ENCODE data around the gene DHDH.
"Not testable (repeated sequence)": the region's sequence is repeated elsewhere in the genome, so short reads cannot be mapped to it uniquely, and the experiment has no call there.

Gene DHDH

DNA sequence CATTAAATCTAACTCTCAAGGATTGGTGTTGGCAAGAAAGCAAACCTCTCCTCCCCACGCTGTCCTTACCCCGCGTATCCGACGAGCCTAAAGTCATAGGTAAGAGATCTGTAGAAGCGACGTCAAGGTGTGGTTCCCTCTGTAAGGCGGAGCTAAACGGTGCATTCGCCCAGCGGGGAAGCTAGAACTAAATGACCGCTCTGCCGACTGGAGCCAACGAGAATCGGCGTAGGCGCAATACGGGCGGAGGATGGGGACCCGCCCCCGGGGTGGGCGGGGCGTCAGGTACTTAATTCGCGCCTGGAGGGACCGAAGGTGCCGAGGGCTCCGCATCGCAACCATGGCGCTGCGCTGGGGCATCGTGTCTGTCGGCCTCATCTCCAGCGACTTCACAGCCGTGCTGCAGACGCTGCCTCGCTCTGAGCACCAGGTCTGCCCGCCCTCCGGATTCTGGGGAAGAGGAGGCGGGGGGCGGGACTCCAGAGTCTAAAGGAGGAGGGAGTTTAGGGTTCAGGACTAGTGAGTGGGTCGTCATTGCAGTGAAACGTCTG is at the start of gene DHDH:
DHDH (plus strand) TSS at position 318 of the 551 bp plus-strand sequence; CDS start at position 341, 23 bp downstream.
- peak; percentile 74 for DNase-seq

DNA sequence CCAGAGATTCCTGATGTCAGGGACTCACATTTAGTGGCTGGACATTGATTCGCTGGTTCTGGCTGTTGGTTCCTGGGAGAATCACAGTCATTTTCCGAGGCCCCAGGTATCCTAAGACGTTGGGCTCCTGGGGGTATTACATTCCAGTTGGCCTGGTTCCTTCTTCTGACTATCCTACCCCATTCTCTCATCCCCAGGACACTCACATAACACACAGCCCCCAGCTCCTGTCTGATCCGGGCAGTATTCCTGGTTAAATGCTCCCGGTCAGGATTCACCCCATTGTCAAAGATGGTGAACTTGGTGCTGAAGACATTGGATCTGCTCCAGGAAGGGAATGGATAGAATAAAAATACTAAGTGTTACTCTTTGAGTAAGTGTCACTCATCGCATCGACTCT is 49.8 kb upstream of the DHDH start:
- no peak for DNase-seq

DNA sequence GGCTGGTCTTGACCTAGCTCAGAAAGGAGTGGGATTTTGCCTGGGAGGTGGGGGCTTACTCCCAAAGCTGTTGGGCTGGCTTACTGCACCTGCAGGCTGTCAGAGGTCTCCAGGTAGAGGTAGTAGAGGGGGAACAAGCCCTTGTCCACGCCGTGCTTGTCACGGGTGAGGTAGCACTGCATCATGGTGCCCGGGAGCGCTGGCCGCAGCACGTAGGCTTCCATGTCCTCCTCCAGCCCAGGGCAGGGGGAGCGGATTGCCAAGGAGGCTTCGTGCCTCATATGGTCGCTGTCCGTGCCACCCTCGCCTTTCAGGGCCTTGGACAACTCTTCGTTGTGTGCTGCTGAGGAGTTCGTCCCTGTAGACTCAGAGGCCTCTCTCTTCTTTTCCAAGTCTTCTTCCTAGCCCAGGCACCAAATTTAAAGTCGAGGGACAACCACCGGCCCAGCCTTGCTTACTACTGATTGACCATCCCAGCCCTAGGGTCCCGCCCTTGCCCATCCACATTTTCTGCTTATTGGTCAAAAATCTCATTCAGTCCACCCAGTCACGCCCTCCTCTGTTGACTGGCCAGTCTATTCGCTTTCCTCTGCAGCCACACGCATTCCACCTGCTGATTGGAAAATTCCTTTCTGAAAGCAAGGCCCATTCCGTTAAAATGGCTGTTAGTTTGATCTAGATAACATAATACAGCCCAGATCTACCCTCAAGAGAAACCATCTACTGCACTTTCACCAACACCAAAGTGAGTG is 45.5 kb upstream of the DHDH start:
- no peak for DNase-seq

DNA sequence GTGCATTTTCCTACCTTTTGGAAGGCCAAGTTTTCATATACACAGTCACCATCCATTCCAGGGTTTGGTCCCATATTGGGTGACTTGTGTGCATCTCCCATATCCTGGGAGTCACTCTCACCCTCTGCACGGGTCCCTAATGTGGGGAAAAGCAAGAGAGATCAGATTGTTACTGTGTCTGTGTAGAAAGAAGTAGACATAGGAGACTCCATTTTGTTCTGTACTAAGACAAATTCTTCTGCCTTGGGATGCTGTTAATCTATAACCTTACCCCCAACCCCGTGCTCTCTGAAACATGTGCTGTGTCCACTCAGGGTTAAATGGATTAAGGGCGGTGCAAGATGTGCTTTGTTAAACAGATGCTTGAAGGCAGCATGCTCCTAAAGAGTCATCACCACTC is 44.0 kb upstream of the DHDH start:
- not testable (repeated sequence) for DNase-seq

DNA sequence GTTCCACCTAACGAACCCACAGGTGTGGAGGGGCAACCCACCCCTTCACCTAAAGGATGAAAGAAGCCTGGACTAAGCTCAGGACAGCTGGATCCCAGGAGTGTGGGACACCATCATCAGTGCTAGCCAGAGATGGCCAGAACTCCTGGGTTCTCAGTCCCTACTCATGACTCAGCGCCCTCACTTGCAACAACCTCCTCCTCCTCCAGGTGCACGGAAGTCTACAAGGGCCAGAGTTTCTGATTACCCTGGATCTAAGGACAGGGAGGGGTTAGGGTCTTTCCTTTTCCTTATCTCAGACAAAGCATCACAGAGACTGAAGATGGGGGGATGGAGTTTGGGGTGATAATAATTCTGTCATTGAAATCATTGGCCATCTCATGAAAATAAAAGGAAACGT is 42.9 kb upstream of the DHDH start:
- DNase-seq, result no peak

DNA sequence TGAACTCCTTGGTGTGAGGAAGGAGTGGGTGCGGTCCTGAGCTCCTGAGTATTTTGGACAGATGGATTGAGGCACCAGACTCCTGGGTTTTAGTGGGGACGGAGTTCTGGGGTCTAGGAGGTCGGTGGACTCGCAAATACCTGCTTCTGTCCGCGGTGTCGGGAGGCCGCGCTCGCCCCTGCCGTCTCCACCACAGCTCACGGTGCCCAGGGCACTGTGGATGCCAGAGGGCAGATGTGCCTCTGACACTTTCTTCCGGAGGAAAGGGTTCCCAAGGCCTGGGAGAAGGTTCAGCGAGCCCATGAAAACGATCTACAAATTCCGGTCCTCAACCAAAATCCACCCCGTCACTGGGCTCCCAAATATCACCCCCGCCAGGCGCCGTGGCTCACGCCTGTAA is 38.3 kb upstream of the DHDH start:
- DNase-seq, result no peak

DNA sequence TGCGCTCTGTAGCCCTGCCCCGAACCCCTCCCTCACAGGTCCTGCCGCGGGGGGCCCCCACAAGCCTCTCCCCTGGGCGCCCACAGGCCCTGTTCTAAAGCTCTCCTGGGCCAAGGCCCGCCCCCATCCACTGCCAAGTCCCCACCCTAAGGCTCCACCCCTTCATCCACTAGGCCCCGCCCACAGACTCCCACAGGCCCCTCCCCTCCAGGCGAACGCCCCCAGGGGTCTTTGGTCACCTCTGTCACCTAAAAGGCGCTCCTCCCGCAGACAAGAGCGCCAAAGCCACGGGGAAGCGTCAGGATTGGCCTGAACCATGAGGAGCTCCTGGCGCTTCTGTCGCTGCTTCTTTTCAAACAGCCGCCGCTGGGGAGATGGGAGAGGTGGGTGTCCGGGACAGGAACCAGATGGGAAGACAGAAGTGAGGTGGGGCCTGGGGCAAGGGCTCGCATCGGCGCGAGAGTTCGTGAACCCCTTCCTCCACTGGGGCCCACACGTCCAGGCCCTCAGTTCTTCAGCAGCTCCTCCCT is 37.2 kb upstream of the DHDH start:
- DNase-seq, result peak; percentile 36

DNA sequence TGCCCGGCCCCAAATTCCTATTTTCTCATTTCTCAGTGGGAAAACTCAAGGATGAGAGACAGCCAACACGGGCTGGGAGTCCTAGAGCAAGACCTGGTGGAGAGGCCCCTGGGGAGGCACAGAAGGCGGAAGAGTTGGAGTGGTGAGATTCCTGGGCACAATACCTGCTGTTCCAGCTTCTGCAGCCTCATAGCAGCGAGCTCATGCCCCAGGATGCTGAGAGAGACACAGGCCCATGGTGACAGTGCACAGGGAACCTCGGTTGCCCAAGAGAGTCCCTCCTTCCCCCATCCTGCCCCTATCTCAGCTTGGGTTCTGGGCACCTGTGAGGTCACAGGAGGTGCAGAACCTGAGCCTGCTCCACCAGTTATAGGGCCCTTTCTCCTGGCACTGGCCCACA is 36.3 kb upstream of the DHDH start:
- no peak for DNase-seq

DNA sequence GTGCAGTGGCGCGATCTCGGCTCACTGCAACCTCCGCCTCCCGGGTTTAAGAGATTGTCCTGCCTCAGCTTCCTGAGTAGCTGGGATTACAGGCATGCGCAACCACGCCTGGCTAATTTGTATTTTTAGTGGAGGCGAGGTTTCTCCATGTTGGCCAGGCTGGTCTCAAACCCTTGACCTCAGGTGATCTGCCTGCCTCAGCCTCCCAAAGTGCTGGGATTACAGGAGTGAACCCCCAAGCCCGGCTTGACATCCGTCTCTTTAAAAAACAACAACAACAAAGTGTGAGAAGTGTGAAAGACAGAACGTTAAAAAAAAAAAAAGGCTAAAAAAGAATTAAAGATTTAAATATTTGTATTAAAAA is 34.1 kb upstream of the DHDH start:
- DNase-seq, result not testable (repeated sequence)

DNA sequence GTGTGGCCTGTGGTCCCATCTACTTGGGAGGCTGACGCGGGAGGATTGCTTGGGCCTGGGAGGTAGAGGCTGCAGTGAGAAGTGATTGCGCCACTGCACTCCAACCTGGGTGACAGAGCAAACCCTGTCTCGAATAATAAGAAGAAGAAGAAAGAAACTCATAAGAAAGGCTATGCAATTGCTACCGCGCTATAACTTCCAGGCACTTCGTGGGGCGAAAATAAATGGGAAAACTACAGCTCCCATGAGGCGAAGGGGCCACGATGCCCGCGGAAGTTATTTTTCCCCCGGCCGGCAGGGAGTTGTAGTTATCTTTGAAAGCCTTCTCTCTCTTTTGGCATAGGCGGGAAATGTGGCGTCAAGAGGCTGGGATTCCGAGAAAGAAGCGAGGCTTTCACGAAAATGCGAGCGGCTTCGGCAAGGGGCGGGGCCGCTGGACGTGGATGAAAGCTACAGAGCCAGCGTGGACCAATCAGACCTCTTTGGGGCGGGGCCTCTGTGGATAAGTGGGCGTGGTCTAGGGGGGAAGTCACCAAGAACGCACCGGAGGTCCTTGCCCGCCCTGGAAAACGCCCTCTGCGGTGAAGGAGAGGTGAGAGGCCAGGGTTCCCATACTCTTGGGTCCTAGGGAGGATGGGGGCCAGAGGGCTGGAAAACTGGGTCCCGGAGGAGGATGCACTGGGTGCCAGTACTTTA is 33.6 kb upstream of the DHDH start, which contains the start of gene NUCB1:
NUCB1 (plus strand) TSS at position 532 of the 696 bp plus-strand sequence. CDS start 485 bp downstream, outside the sequence.
- DNase-seq, result peak; percentile 99

DNA sequence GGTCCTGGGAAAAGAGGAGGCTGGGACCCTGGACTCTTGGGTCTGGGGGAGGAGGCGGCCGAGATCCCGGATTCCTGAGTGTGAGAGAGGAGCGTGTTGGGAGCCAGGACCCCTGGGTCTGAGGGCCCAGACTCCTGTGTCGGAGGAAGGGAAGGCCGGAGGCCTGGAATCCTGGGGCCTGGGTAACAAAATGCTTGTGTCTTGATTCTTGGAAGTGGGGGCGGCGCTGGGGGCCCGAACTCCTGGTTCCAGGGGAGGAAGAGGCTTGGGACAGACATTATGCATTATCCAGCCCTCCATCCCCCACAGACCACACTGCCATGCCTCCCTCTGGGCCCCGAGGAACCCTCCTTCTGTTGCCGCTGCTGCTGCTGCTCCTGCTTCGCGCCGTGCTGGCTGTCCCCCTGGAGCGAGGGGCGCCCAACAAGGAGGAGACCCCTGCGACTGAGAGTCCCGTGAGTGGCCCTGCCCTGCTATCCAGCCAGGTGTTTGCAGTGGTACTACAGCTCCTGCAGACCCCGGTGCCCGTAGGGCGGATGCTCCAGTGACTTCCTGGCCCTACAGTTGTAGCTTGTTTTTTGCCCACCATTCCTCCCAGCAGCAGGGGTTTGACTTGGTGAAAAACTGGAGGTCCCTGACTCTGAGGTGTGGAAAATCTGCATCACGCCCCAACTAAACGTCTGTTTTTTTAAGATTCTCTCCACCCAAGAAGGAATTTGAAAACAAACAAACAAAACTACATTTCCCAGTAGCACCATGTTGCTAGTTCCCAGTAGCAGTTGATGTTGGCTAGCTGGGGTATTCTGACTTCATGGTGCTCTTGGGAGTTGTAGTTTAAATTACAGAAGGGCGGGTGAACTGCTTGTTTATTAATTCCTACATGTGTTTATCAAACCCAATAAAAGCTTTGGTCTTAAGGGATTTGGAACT is 32.8 kb upstream of the DHDH start:
- peak; percentile 9 for DNase-seq

DNA sequence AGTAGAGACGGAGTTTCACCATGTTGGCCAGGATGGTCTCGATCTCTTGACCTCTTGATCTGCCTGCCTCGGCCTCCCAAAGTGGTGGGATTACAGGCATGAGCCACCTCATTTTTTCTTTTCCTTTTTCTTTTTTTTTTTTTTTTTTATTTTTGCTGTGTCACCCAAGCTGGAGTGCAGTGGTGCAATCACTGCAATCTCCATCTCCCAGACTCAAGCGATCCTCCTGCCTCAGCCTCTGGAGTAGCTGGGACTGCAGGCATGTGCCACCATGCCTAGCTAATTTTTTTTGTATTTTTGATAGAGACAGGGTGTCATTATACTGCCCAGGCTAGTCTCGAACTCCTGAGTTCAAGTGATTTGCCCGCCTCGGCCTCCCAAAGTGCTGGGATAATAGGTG is 31.2 kb upstream of the DHDH start:
- DNase-seq, result not testable (repeated sequence)

DNA sequence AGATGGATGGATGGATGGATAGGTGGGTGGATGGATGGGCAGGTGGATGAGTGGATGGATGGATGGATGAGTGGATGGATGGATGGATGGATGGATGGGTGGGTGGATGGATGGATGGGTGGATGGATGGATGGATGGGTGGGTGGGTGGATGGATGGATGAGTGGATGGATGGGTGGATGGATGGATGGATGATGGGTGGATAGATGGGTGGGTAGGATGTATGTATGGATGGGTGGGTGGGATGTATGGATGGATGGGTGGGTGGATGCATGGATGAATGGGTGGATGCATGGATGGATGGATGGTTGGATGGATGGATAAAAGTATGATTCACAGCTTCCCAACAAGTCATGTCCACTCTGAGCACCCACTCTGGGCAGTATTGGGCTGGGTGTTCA is 29.7 kb upstream of the DHDH start:
- DNase-seq, result not testable (repeated sequence)

DNA sequence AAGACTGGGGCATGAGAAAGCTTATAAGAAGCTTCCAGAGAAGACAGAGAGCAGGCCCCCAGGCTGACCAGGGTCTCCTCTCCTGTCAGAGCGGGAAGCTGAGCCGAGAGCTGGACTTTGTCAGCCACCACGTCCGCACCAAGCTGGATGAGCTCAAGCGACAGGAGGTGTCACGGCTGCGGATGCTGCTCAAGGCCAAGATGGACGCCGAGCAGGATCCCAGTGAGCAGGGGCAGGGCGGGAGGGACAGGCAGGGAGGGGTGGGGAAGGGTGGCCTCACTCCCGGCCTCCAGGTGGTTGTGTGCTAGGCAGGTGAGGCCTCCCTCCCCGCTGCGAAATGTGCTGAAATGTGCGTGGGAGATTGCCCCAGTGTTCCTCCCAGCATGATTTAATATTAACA is 27.8 kb upstream of the DHDH start:
- DNase-seq, result no peak

DNA sequence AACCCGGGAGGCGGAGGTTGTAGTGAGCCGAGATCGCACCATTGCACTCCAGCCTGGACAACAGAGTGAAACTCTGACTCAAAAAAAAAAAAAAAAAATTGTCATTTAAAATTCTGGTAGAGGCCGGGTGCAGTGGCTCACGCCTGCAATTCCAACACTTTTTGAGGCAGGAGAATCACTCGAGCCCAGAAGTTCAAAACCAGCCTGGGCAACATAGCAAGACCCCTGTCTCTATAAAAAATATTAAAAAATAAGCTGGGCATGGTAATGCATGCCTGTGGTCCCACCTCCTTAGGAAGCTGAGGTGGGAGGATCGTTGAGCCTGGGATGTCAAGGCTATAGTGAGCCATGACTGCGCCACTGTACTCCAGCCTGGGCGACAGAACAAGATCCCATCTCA is 27.2 kb upstream of the DHDH start:
- DNase-seq, result no peak

DNA sequence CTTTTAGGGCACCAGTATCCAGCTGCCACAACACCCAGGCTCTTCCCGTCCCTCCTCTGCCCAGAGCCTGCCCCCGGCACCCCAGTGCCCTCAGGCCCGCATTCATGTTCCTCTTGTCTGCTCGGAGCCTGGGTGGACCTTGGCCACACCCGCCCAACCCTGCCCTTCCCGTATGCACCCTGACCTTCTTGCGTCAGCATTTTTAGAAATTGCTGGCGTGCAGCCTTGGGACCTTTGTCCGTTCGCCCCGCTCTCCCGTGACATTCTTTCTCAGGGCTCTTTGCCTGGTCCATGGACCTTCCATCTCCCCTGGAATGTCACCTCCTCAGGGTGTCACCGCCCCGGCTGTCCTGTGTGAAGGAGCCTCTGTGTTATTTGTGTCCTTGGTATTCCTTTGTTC is 25.8 kb upstream of the DHDH start:
- DNase-seq, result no peak

DNA sequence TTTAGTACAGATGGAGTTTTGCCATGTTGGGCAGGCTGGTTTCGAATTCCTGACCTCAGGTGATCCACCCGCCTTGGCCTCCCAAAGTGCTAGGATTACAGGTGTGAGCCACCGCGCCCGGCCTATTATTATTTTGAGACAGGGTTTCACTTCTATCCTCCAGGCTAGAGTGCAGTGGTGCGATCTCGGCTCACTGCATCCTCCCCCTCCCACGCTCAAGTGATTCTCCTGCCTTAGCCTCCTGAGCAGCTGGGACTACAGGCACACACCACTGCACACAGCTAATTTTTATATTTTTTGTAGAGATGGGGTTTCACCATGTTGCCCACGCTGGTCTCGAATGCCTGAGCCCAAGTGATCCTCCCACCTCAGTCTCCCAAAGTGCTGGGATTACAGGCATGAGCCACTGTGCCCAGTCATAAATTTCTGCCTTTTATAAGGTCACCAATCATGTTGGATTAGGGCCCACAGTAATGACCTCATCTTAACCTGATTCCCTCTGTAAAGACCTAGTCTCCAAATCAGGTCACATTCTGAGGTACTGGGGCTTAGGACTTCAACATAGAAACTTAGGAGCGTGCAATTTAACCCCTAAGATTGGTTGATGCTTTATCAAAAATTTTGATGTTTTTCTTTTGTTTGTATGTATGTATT is 23.9 kb upstream of the DHDH start:
- not testable (repeated sequence) for DNase-seq

DNA sequence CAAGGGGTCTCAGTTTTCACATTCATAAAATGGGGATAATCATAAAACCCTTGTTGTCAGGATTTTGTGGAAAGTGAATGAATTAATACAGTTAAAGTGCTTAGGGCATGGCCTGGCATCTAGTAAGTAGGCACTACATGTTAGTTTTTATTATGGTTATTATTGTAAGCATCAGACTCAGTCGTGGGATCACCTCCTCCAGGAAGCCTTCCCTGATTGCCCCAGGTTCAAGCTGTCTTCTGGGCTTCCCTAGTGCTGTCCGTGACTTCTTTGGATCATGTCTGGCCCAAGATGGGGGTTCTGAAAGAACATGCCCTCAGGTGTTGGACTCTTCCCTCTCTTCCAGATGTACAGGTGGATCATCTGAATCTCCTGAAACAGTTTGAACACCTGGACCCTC is 22.7 kb upstream of the DHDH start:
- no peak for DNase-seq

DNA sequence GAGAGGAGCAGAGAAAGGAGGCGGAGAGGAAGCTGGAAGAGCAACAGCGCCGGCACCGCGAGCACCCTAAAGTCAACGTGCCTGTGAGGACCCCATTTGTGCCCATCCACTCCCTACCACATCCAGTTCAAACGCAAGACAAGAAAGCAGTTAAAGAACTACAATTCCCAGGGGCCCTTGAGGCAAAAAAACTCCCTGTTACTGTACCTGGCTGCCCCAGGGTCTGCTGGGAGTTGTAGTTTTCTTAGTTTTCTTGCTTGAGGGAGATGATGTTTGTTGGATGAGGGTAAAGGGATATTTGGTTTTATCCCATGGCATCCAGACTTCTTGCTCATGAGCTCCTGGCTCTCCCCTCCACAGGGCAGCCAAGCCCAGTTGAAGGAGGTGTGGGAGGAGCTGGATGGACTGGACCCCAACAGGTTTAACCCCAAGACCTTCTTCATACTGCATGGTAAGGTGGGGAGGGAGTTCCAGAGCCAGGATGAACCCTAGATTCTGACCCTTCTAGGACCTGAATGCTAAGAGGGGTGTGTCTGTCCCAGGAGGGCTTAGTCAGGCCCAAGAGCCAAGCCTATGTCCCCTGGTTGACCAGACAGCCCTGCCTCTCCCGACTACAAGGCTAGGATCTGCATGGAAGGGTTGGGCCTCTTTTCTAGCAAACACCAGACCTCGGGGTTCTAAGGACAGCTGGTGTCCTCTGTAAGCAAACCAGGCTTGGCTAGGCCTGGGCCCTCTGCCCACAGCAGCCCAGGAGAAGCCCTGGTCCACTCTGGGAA is 20.2 kb upstream of the DHDH start:
- DNase-seq, result no peak

DNA sequence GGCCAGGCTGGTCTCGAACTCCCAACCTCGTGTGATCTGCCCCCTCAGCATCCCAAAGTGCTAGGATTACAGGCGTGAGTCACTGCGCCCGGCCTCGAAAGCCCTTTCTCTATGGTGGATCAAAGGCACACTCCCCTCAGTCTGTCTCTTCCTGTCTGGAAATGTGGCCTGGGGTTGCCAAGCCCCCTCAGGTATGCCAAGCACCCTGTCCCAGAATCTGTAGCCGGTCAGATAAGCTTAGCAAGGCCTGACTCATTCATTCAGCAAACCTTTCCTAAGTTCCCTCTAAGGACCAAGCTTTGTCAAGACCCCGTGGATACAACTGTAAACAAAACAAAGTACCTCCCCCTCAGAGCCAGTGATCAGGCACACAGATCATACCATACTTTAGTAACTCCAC is 19.3 kb upstream of the DHDH start:
- DNase-seq, result no peak

DNA sequence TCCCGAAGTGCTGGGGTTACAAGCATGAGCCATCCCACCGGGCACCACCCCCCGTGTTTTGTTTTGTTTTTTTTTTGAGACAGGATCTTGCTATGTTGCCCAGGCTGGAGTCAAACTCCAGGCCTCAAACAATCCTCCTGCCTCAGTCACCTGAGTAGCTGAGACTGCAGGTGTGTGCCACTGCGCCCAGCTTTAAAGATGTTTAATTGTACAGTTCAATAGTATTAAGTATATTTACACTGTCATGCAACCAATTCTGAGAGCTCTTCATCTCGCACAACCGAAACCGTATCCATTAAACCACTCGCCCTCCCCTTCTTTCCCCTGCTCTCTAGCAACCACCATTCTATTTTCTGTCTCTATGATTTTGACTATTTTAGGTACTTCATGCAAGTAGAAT is 17.7 kb upstream of the DHDH start:
- DNase-seq, result no peak
